ENCODE results near the gene ZNF654. TPM values are rescaled to one million over a fixed set of nuclear protein-coding genes. Genes with fewer than 3 reads are reported as not detected.
A peak's percentile ranks its signal among the peaks of the same experiment; 100 is the strongest.

The ZNF654 gene
- total RNA-seq, 1 experiment from 2014 or later = 25.0 TPM

DNA sequence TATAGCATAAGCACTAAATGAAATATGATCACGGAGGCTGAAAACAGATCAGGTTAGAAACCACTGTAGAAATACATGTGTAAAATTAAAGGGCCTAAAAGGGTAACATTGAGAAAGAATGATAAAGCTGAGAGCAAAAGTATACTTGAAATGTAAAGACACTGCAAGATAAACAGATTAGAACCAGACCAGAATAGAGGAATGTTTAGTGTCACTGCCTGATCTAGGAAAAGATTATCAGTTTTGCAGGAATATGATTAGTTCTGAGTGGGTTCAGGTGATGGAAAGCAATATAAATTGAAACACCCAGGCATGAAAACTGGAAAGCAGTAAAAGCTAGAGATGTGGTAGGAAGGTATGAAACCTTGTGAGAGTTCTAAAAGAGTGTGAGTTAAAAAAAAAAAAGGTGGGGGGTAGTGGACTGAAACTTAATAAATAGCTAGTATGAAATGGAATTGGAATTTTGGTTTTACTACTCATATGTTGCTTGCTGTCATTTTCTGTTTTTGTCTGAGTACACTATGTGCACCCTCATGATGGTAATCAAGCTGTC is 74.7 kb downstream of the ZNF654 start:
- CTCF ChIA-PET = no interaction called here
- POLR2A ChIA-PET (ENCODE audit: low non-redundant PET) = no interaction called here
- DNase-seq (ENCODE audit: low spot score) = no peak

DNA sequence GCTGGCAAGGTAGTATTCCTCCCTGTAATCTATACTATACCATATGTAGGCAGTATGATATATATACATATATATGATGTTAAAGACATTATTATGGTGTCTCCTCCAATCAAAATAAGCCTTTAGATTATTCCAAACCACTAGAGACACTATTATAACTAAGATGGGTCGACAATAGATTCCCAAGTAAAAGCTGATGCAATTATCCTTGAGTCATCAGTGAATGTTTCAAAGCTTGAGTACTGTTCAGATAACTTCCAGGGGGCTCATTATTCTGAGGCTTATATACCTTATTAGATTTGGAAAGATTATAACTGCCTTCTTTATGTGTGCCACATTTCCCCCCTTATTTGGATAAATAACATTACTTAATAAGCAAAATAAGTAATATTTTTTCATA is 78.8 kb downstream of the ZNF654 start:
- BruUV-seq (replicated peaks) = no TSS peak
- Histone ChIP-seq H3K36me3 (ENCODE audit: insufficient read depth, low read length, poor library complexity, severe bottlenecking) (peaks cover 47% of the 10 kb centered on the region), H3K27me3 (replicated peaks; ENCODE audit: insufficient read depth, low read depth, low read length, poor library complexity) (no peaks in the 10 kb centered on the region), H3K4me3 (ENCODE audit: low read depth, low read length, poor library complexity, severe bottlenecking) (no peak overlapping the region), H3K27ac (ENCODE audit: low read depth, low read length, poor library complexity, severe bottlenecking) (peak overlapping the region; percentile 35), H3K9me3 (ENCODE audit: low read depth, low read length, poor library complexity, severe bottlenecking) (no peaks in the 10 kb centered on the region), H3K4me1 (ENCODE audit: insufficient read depth, low read length, poor library complexity, severe bottlenecking) (peaks cover 33% of the 10 kb centered on the region)
- CTCF ChIA-PET = no interaction called here
- DNase-seq (ENCODE audit: low spot score) = peak; percentile 68
- POLR2A ChIA-PET (ENCODE audit: low non-redundant PET) = no interaction called here
- intact Hi-C loops (cut with micrococcal nuclease; ENCODE audit: unreplicated experiment) = loop anchor here (5.0 kb wide), 1 partner anchor 86 kb away; no protein-coding TSS in a partner anchor
- no peak for TF ChIP-seq EZH2 (IDR thresholded peaks at IDR 0.05; ENCODE audit: borderline replicate concordance, low read depth, low read length, poor library complexity, severe bottlenecking)
- TF ChIP-seq, protein P1, sequence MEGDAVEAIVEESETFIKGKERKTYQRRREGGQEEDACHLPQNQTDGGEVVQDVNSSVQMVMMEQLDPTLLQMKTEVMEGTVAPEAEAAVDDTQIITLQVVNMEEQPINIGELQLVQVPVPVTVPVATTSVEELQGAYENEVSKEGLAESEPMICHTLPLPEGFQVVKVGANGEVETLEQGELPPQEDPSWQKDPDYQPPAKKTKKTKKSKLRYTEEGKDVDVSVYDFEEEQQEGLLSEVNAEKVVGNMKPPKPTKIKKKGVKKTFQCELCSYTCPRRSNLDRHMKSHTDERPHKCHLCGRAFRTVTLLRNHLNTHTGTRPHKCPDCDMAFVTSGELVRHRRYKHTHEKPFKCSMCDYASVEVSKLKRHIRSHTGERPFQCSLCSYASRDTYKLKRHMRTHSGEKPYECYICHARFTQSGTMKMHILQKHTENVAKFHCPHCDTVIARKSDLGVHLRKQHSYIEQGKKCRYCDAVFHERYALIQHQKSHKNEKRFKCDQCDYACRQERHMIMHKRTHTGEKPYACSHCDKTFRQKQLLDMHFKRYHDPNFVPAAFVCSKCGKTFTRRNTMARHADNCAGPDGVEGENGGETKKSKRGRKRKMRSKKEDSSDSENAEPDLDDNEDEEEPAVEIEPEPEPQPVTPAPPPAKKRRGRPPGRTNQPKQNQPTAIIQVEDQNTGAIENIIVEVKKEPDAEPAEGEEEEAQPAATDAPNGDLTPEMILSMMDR (conservative IDR thresholded peaks at IDR 0.05; ENCODE audit: low read depth, low read length) = no peak

More for the DNA sequence above, 74.7 kb downstream of the ZNF654 start:
- intact Hi-C loops (cut with micrococcal nuclease; ENCODE audit: unreplicated experiment) = no loop called here
- no peak overlapping the region for H3K4me3 ChIP-seq (ENCODE audit: low read depth, low read length, poor library complexity, severe bottlenecking)
- TF ChIP-seq, protein P1 (conservative IDR thresholded peaks at IDR 0.05; ENCODE audit: low read depth, low read length) = no peak
- no peak for TF ChIP-seq EZH2 (IDR thresholded peaks at IDR 0.05; ENCODE audit: borderline replicate concordance, low read depth, low read length, poor library complexity, severe bottlenecking)
- no peak overlapping the region for H3K27ac ChIP-seq (ENCODE audit: low read depth, low read length, poor library complexity, severe bottlenecking)
- H3K4me1 ChIP-seq (ENCODE audit: insufficient read depth, low read length, poor library complexity, severe bottlenecking) = peaks cover 23% of the 10 kb centered on the region
- H3K36me3 ChIP-seq (ENCODE audit: insufficient read depth, low read length, poor library complexity, severe bottlenecking) = peaks cover 57% of the 10 kb centered on the region
- no TSS peak for BruUV-seq (replicated peaks)
- H3K27me3 ChIP-seq (replicated peaks; ENCODE audit: insufficient read depth, low read depth, low read length, poor library complexity) = no peaks in the 10 kb centered on the region
- H3K9me3 ChIP-seq (ENCODE audit: low read depth, low read length, poor library complexity, severe bottlenecking) = no peaks in the 10 kb centered on the region

DNA sequence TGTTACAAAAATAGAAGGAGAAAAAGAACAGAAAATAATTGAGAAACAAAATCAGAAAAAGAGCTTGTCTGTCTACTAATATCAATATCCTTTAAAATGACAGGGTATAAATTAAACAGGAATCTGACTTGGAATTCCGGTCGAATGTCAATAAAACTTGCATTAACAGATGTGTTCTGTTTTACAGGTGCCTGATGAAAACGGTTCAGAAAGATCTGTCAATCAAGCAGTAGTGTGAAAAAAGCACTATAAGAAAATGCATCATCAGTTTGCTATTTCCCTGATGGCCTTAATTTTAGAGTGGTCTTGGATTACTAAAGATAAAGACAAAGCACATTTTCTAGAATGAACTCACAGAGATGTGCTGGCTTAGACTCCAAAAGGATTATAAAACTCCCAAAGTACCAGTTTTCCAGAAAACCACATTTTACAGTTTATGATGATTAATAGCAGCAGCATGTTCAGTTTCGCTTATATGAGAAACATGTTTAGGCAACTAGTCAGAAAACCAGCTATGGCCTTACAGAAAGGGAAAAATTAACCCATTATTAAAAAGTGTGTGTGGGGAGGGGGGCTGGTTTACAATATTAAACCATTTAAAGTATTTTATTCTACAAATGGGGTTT is 82.5 kb downstream of the ZNF654 start:
- Histone ChIP-seq H3K27me3 (replicated peaks; ENCODE audit: insufficient read depth, low read depth, low read length, poor library complexity) (no peaks in the 10 kb centered on the region), H3K9me3 (ENCODE audit: low read depth, low read length, poor library complexity, severe bottlenecking) (no peaks in the 10 kb centered on the region), H3K4me1 (ENCODE audit: insufficient read depth, low read length, poor library complexity, severe bottlenecking) (peaks cover 38% of the 10 kb centered on the region), H3K27ac (ENCODE audit: low read depth, low read length, poor library complexity, severe bottlenecking) (no peak overlapping the region), H3K4me3 (ENCODE audit: low read depth, low read length, poor library complexity, severe bottlenecking) (no peak overlapping the region), H3K36me3 (ENCODE audit: insufficient read depth, low read length, poor library complexity, severe bottlenecking) (peaks cover 29% of the 10 kb centered on the region)
- TF ChIP-seq, protein P1 (conservative IDR thresholded peaks at IDR 0.05; ENCODE audit: low read depth, low read length) = no peak
- TF ChIP-seq EZH2 (IDR thresholded peaks at IDR 0.05; ENCODE audit: borderline replicate concordance, low read depth, low read length, poor library complexity, severe bottlenecking) = no peak
- POLR2A ChIA-PET (ENCODE audit: low non-redundant PET) = no interaction called here
- no TSS peak for BruUV-seq (replicated peaks)
- intact Hi-C loops (cut with micrococcal nuclease; ENCODE audit: unreplicated experiment) = no loop called here
- CTCF ChIA-PET = no interaction called here
- peak; percentile 58 for DNase-seq (ENCODE audit: low spot score)

Data from A673 (cell line).